ENCODE data around the gene HOXD1.

HOXD1 gene

GRCh38 chr2:176165370-176166050, 23.0 kb upstream of the HOXD1 start:
- no peak for DNase-seq (ENCODE audit: low read depth in 2 of 2)

- no peak for DNase-seq (ENCODE audit: low read depth in 2 of 2)
These were observed 22.2 kb upstream of the HOXD1 start for GRCh38 chr2:176166272-176166671.

- no peak for DNase-seq (ENCODE audit: low read depth in 2 of 2)
These were observed 21.1 kb upstream of the HOXD1 start for GRCh38 chr2:176167398-176167797.

GRCh38 chr2:176169181-176169580, 19.3 kb upstream of the HOXD1 start:
- DNase-seq (ENCODE audit: low read depth in 2 of 2): no peak

- DNase-seq (ENCODE audit: low read depth in 2 of 2): no peak
These were observed 18.8 kb upstream of the HOXD1 start for GRCh38 chr2:176169711-176170110.

- DNase-seq (ENCODE audit: low read depth in 2 of 2): no peak
These were observed 17.7 kb upstream of the HOXD1 start for GRCh38 chr2:176170602-176171305.

GRCh38 chr2:176171351-176172006, 17.0 kb upstream of the HOXD1 start:
- no peak for DNase-seq (ENCODE audit: low read depth in 2 of 2)

- no peak for DNase-seq (ENCODE audit: low read depth in 2 of 2)
These were observed 16.2 kb upstream of the HOXD1 start for GRCh38 chr2:176172007-176172894.

GRCh38 chr2:176172895-176173566, 15.4 kb upstream of the HOXD1 start:
- no peak for DNase-seq (ENCODE audit: low read depth in 2 of 2)

GRCh38 chr2:176173567-176174381, 14.7 kb upstream of the HOXD1 start:
- DNase-seq (ENCODE audit: low read depth in 2 of 2): no peak

- DNase-seq (ENCODE audit: low read depth in 2 of 2): no peak
These were observed 14.1 kb upstream of the HOXD1 start for GRCh38 chr2:176174382-176174823.

GRCh38 chr2:176174824-176175708, 13.4 kb upstream of the HOXD1 start:
- peak in 1 of 2 donors; percentile 30 for DNase-seq (ENCODE audit: low read depth in 2 of 2)

GRCh38 chr2:176175709-176176607, 12.5 kb upstream of the HOXD1 start:
- no peak for DNase-seq (ENCODE audit: low read depth in 2 of 2)

GRCh38 chr2:176177580-176178037, 10.9 kb upstream of the HOXD1 start:
- DNase-seq (ENCODE audit: low read depth in 2 of 2): no peak

GRCh38 chr2:176178038-176178756, 10.3 kb upstream of the HOXD1 start:
- no peak for DNase-seq (ENCODE audit: low read depth in 2 of 2)

- no peak for DNase-seq (ENCODE audit: low read depth in 2 of 2)
These were observed 9.6 kb upstream of the HOXD1 start for GRCh38 chr2:176178757-176179295.

GRCh38 chr2:176181551-176181950, 6.9 kb upstream of the HOXD1 start:
- no peak for DNase-seq (ENCODE audit: low read depth in 2 of 2)
